Erythroblast (primary cell): ENCODE data around the gene CC2D1A.
"Not testable (repeated sequence)": the region's sequence is repeated elsewhere in the genome, so short reads cannot be mapped to it uniquely, and the experiment has no call there.

Experiments used
- GATA1 ChIP-seq: IDR thresholded peaks from 2 replicates; pipeline ENCODE4 v1.6.1; 2011; ENCODE audit warnings: low read depth, mild to moderate bottlenecking, control low read depth, low read length, moderate library complexity
- POLR2A ChIP-seq: IDR thresholded peaks from 2 replicates; pipeline ENCODE4 v1.6.1; 2011; ENCODE audit warnings: mild to moderate bottlenecking, low read length

DNA sequence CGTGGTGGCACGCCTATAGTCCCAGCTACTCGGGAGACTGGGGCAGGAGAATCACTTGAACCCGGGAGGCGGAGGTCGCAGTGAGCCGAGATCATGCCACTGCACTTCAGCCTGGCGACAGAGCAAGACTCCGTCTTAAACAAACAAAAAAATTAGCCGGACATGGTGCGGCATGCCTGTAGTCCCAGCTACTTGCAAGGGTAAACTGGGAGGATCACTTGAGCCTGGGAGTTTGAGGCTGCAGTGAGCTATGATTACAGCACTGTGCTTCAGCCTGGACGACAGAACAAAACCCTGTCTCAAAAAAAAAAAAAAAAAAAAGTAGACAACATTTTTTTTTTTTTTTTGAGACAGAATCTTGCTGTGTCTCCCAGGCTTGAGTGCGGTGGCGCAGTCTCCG is 65.9 kb downstream of the CC2D1A start:
- TF ChIP-seq POLR2A, GATA1: not testable (repeated sequence)
